ENCODE data around the gene MANSC1. TPM values are rescaled to one million over a fixed set of nuclear protein-coding genes. Genes with fewer than 3 reads are reported as not detected.
"Not testable (repeated sequence)": the region's sequence is repeated elsewhere in the genome, so short reads cannot be mapped to it uniquely, and the experiment has no call there.

MANSC1 gene
- total RNA-seq, 1 experiment from 2014 or later: 74.5 TPM

DNA sequence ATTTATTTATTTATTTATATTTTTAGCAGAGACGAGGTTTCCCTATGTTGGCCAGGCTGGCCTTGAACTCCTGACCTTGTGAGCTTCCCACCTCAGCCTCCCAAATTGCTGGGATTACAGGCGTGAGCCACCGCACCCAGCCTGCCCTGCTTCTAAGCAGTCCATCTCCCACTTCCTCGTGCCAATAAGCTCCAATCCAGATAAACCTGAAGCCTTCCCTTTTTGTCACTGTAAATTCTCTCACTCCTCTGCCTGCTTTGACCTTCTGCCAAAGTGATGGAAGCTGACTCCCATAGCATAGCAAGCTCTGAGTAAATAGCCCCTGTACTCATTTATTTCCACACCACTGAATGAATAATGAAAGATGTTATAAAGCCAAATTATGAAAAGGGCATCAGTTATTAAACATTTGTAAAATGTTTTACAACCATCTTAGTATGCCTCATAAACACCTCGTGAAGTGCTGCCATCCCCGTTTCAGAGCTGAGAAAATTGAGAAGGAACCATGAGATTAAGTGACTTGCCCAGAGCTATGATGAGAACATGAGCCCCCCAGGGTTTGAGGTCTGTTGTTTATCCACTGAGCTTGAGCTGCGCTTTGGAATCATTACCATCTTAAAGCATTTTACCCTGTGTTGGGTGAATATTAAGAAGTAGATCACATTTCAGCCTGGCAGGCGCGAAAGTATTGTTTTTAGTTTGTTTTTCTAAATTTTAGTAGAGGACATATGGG, 30.4 kb downstream of the MANSC1 start:
- H3K4me3 Mint-ChIP-seq (ENCODE audit: low read depth, unreplicated experiment): no peak overlapping the region
- intact Hi-C loops (cut with micrococcal nuclease; ENCODE audit: unreplicated experiment): loop anchor here (10.0 kb wide), 1 partner anchor 55 kb away; the partner anchor contains the start of gene LRP6
- H3K27ac Mint-ChIP-seq (ENCODE audit: unreplicated experiment): no peak overlapping the region
- H3K27me3 Mint-ChIP-seq (ENCODE audit: unreplicated experiment): no peaks in the 10 kb centered on the region
- TF ChIP-seq CTCF (IDR thresholded peaks at IDR 0.05; ENCODE audit: unreplicated experiment): no peak
- H3K9me3 Mint-ChIP-seq (ENCODE audit: low read depth, unreplicated experiment): no peaks in the 10 kb centered on the region
- no peak for DNase-seq
- no TSS peak for BruUV-seq (replicated peaks)
- peaks cover 36% of the 10 kb centered on the region for H3K4me1 Mint-ChIP-seq (ENCODE audit: low read depth, unreplicated experiment)
- peaks cover 9% of the 10 kb centered on the region for H3K36me3 Mint-ChIP-seq (ENCODE audit: insufficient read depth, unreplicated experiment)
- CTCF ChIA-PET: interaction anchor here (0.6 to 1.3 kb wide), 3 partner anchors 74 to 138 kb away, joined by 3 to 8 read pairs (median 3); no protein-coding TSS in a partner anchor

DNA sequence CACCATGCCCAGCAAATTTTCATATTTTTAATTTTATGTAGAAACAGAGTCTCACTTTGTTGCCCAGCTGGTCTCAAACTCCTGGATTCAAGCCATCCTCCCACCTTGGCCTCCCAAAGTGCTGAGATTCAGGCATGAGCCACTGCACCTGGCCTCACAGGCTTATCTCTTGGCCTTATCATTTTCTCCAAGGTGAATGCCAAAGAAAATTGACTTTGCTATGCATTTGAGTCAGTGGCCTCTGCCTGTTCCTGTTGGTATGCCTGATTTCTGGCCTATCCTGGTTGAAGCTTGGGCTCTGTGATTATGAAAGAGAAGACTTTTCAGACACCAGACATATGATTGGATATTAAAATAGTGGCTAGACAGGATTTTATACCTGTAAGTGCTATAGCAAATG, 34.2 kb downstream of the MANSC1 start:
- H3K4me3 Mint-ChIP-seq (ENCODE audit: low read depth, unreplicated experiment): no peak overlapping the region
- intact Hi-C loops (cut with micrococcal nuclease; ENCODE audit: unreplicated experiment): no loop called here
- no peaks in the 10 kb centered on the region for H3K9me3 Mint-ChIP-seq (ENCODE audit: low read depth, unreplicated experiment)
- BruUV-seq (replicated peaks): no TSS peak
- no peak overlapping the region for H3K27ac Mint-ChIP-seq (ENCODE audit: unreplicated experiment)
- no peak for DNase-seq
- no peaks in the 10 kb centered on the region for H3K27me3 Mint-ChIP-seq (ENCODE audit: unreplicated experiment)
- CTCF ChIA-PET: no interaction called here
- H3K36me3 Mint-ChIP-seq (ENCODE audit: insufficient read depth, unreplicated experiment): no peaks in the 10 kb centered on the region
- TF ChIP-seq CTCF (IDR thresholded peaks at IDR 0.05; ENCODE audit: unreplicated experiment): no peak
- peaks cover 17% of the 10 kb centered on the region for H3K4me1 Mint-ChIP-seq (ENCODE audit: low read depth, unreplicated experiment)

- H3K4me1 Mint-ChIP-seq (ENCODE audit: low read depth, unreplicated experiment); H3K9me3 Mint-ChIP-seq (ENCODE audit: low read depth, unreplicated experiment); H3K27ac Mint-ChIP-seq (ENCODE audit: unreplicated experiment); H3K4me3 Mint-ChIP-seq (ENCODE audit: low read depth, unreplicated experiment); BruUV-seq (replicated peaks); DNase-seq; H3K36me3 Mint-ChIP-seq (ENCODE audit: insufficient read depth, unreplicated experiment); H3K27me3 Mint-ChIP-seq (ENCODE audit: unreplicated experiment); intact Hi-C loops (cut with micrococcal nuclease; ENCODE audit: unreplicated experiment): not testable (repeated sequence)
- CTCF ChIA-PET: interaction anchor here (0.7 kb wide), 1 partner anchor 258 kb away, joined by 3 read pairs; no protein-coding TSS in a partner anchor
Observed at GRCh38 chr12:12310695-12311094, 39.3 kb downstream of the MANSC1 start.

DNA sequence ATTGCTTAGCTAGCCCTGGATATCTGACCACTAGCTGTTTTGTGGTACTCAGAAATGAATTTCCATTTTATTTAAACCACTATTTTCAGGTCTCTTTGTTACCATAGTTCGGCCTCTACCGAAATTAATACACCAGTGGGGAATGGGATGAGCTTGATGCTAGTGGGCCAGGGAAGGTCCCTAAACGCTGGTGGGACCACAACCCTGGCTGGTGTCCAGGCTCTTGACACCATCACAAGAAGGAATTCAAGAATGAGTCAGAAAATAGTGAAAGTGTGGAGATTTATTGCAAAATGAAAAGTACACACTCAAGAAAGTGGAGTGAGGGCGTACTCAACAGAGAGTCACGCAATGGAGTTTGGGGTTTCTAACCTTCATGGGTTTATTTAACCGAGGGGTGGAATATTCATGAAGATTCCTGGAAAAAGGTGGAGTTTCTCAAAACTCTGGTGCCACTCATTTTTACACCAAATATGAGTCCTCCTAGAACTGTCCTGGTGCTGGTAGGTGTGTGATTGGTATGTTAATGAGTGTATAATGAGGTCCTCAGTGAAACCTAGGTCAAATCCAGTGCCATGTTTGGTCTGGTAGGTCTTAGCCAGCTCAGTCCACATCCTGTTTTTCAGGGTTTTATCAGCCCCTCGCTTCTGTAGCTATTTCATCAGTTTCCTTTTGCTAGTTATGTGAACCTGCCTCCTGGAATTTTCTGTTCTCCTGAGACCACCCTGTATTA, 44.3 kb downstream of the MANSC1 start:
- H3K27me3 Mint-ChIP-seq (ENCODE audit: unreplicated experiment): no peaks in the 10 kb centered on the region
- no peak overlapping the region for H3K4me3 Mint-ChIP-seq (ENCODE audit: low read depth, unreplicated experiment)
- no peak for TF ChIP-seq CTCF (IDR thresholded peaks at IDR 0.05; ENCODE audit: unreplicated experiment)
- H3K27ac Mint-ChIP-seq (ENCODE audit: unreplicated experiment): no peak overlapping the region
- H3K36me3 Mint-ChIP-seq (ENCODE audit: insufficient read depth, unreplicated experiment): no peaks in the 10 kb centered on the region
- H3K9me3 Mint-ChIP-seq (ENCODE audit: low read depth, unreplicated experiment): no peaks in the 10 kb centered on the region
- intact Hi-C loops (cut with micrococcal nuclease; ENCODE audit: unreplicated experiment): no loop called here
- BruUV-seq (replicated peaks): no TSS peak
- CTCF ChIA-PET: interaction anchor here (1.8 kb wide), 1 partner anchor 23 kb away, joined by 4 read pairs; no protein-coding TSS in a partner anchor
- H3K4me1 Mint-ChIP-seq (ENCODE audit: low read depth, unreplicated experiment): no peaks in the 10 kb centered on the region
- no peak for DNase-seq
